ENCODE measurements around the gene MYT1.

Gene MYT1

GRCh38 chr20:64212755-64213154, 48.5 kb downstream of the MYT1 start:
- Histone ChIP-seq H3K27me3 (ENCODE audit: control insufficient read depth, insufficient read depth, low read length) (no peaks in the 10 kb centered on the region), H3K4me3 (ENCODE audit: low read depth, low read length) (no peak overlapping the region), H3K27ac (no peak overlapping the region), H3K36me3 (ENCODE audit: control insufficient read depth, insufficient read depth, low read length) (no peaks in the 10 kb centered on the region), H3K9ac (no peak overlapping the region), H3K4me1 (peaks cover 2% of the 10 kb centered on the region), H3K79me2 (no peaks in the 10 kb centered on the region), H3K9me3 (ENCODE audit: control insufficient read depth, low read length) (no peaks in the 10 kb centered on the region), H3K4me2 (ENCODE audit: low read length) (no peak overlapping the region), H2AFZ (no peak overlapping the region)
- TF ChIP-seq CTCF (IDR thresholded peaks at IDR 0.05): no peak

GRCh38 chr20:64214113-64214512, 49.9 kb downstream of the MYT1 start:
- peaks cover 2% of the 10 kb centered on the region for H3K4me1 ChIP-seq
- TF ChIP-seq CTCF (IDR thresholded peaks at IDR 0.05): no peak

GRCh38 chr20:64214952-64215351, 50.7 kb downstream of the MYT1 start:
- Histone ChIP-seq H3K4me2 (ENCODE audit: low read length) (no peak overlapping the region), H3K4me1 (peaks cover 2% of the 10 kb centered on the region)
- no peak for TF ChIP-seq CTCF (IDR thresholded peaks at IDR 0.05)

More at GRCh38 chr20:64214113-64214512, 49.9 kb downstream of the MYT1 start:
- no peak overlapping the region for H3K4me3 ChIP-seq (ENCODE audit: low read depth, low read length)
- no peak overlapping the region for H3K4me2 ChIP-seq (ENCODE audit: low read length)
- no peak overlapping the region for H3K9ac ChIP-seq
- no peaks in the 10 kb centered on the region for H3K36me3 ChIP-seq (ENCODE audit: control insufficient read depth, insufficient read depth, low read length)
- H2AFZ ChIP-seq: no peak overlapping the region
- no peaks in the 10 kb centered on the region for H3K9me3 ChIP-seq (ENCODE audit: control insufficient read depth, low read length)
- no peaks in the 10 kb centered on the region for H3K79me2 ChIP-seq
- no peaks in the 10 kb centered on the region for H3K27me3 ChIP-seq (ENCODE audit: control insufficient read depth, insufficient read depth, low read length)
- H3K27ac ChIP-seq: no peak overlapping the region

GRCh38 chr20:64216036-64216435, 51.8 kb downstream of the MYT1 start:
- Histone ChIP-seq H3K4me1 (peaks cover 2% of the 10 kb centered on the region), H3K27ac (no peak overlapping the region), H3K79me2 (no peaks in the 10 kb centered on the region), H3K4me2 (ENCODE audit: low read length) (no peak overlapping the region), H2AFZ (no peak overlapping the region), H3K36me3 (ENCODE audit: control insufficient read depth, insufficient read depth, low read length) (no peaks in the 10 kb centered on the region), H3K27me3 (ENCODE audit: control insufficient read depth, insufficient read depth, low read length) (no peaks in the 10 kb centered on the region), H3K9ac (no peak overlapping the region), H3K9me3 (ENCODE audit: control insufficient read depth, low read length) (no peaks in the 10 kb centered on the region), H3K4me3 (ENCODE audit: low read depth, low read length) (no peak overlapping the region)
- no peak for TF ChIP-seq CTCF (IDR thresholded peaks at IDR 0.05)

More at GRCh38 chr20:64214952-64215351, 50.7 kb downstream of the MYT1 start:
- Histone ChIP-seq H3K9me3 (ENCODE audit: control insufficient read depth, low read length) (no peaks in the 10 kb centered on the region), H3K27me3 (ENCODE audit: control insufficient read depth, insufficient read depth, low read length) (no peaks in the 10 kb centered on the region), H3K27ac (no peak overlapping the region), H3K9ac (no peak overlapping the region), H3K79me2 (no peaks in the 10 kb centered on the region), H2AFZ (no peak overlapping the region), H3K4me3 (ENCODE audit: low read depth, low read length) (no peak overlapping the region), H3K36me3 (ENCODE audit: control insufficient read depth, insufficient read depth, low read length) (no peaks in the 10 kb centered on the region)

GRCh38 chr20:64216910-64217309, 52.7 kb downstream of the MYT1 start:
- no peak overlapping the region for H3K4me2 ChIP-seq (ENCODE audit: low read length)
- H3K36me3 ChIP-seq (ENCODE audit: control insufficient read depth, insufficient read depth, low read length): no peaks in the 10 kb centered on the region
- H3K79me2 ChIP-seq: no peaks in the 10 kb centered on the region
- H3K27ac ChIP-seq: no peak overlapping the region
- TF ChIP-seq CTCF (IDR thresholded peaks at IDR 0.05): no peak
- H3K9me3 ChIP-seq (ENCODE audit: control insufficient read depth, low read length): no peaks in the 10 kb centered on the region
- no peaks in the 10 kb centered on the region for H3K27me3 ChIP-seq (ENCODE audit: control insufficient read depth, insufficient read depth, low read length)
- peaks cover 2% of the 10 kb centered on the region for H3K4me1 ChIP-seq
- H3K4me3 ChIP-seq (ENCODE audit: low read depth, low read length): no peak overlapping the region
- H3K9ac ChIP-seq: no peak overlapping the region
- H2AFZ ChIP-seq: no peak overlapping the region
